HG03521 (cell line): ENCODE measurements around the gene ADGRL2.

Experiments used
- ATAC-seq: cut with Tn5 transposase; IDR thresholded peaks from one replicate; pipeline ENCODE4 v1.9.1; 2021; ENCODE audit warnings: mild to moderate bottlenecking, moderate library complexity; ENCODE audit not compliant: unreplicated experiment

ADGRL2 gene

GRCh38 chr1:81976539-81976938, 175.8 kb downstream of the ADGRL2 start:
- ATAC-seq, result no peak

- ATAC-seq, result no peak
These were observed 178.2 kb downstream of the ADGRL2 start for GRCh38 chr1:81978945-81979344.

GRCh38 chr1:81982523-81982922, 181.8 kb downstream of the ADGRL2 start:
- ATAC-seq, result no peak

- ATAC-seq, result no peak
These were observed 188.8 kb downstream of the ADGRL2 start for GRCh38 chr1:81989524-81989923.

- no peak for ATAC-seq
These were observed 189.5 kb downstream of the ADGRL2 start for GRCh38 chr1:81990241-81990640.

- no peak for ATAC-seq
These were observed 197.4 kb downstream of the ADGRL2 start for GRCh38 chr1:81998165-81998564.

GRCh38 chr1:81999364-81999763, 198.6 kb downstream of the ADGRL2 start:
- ATAC-seq, result no peak

- no peak for ATAC-seq
These were observed 199.5 kb downstream of the ADGRL2 start for GRCh38 chr1:82000221-82000620.

- no peak for ATAC-seq
These were observed 200.6 kb downstream of the ADGRL2 start for GRCh38 chr1:82001345-82001744.

GRCh38 chr1:82007804-82008203, 207.1 kb downstream of the ADGRL2 start:
- ATAC-seq, result no peak

GRCh38 chr1:82013702-82014101, 213.0 kb downstream of the ADGRL2 start:
- no peak for ATAC-seq

- no peak for ATAC-seq
These were observed 214.7 kb downstream of the ADGRL2 start for GRCh38 chr1:82015444-82015843.

- no peak for ATAC-seq
These were observed 217.6 kb downstream of the ADGRL2 start for GRCh38 chr1:82018319-82018718.

GRCh38 chr1:82019508-82019907, 218.8 kb downstream of the ADGRL2 start:
- no peak for ATAC-seq

- ATAC-seq, result no peak
These were observed 230.1 kb downstream of the ADGRL2 start for GRCh38 chr1:82030830-82031229.

GRCh38 chr1:82032068-82032467, 231.3 kb downstream of the ADGRL2 start:
- ATAC-seq, result no peak

GRCh38 chr1:82034812-82035211, 234.1 kb downstream of the ADGRL2 start:
- no peak for ATAC-seq
